Sigmoid colon (tissue), 3 donors: Measurements from ENCODE around the gene PKHD1.

ENCODE experiments used
- CTCF ChIP-seq, 4 experiments: fragments of 450-650 bp in 3 of 4; fragments of 200-600 bp in 1 of 4; IDR thresholded peaks; one replicate each; pipeline ENCODE4 v1.5.1; 2016 to 2019; ENCODE audit warnings: antibody characterized with exemption in 4 of 4, mild to moderate bottlenecking in 3 of 4, moderate library complexity in 2 of 4
- POLR2A ChIP-seq, 2 donors: fragments of 450-650 bp; IDR thresholded peaks; one replicate each; pipeline ENCODE4 v1.6.1; 2016; ENCODE audit warnings: antibody characterized with exemption in 2 of 2, mild to moderate bottlenecking in 2 of 2, moderate library complexity in 2 of 2

- TF ChIP-seq CTCF (IDR thresholded peaks at IDR 0.05), result no peak
- no peak for TF ChIP-seq POLR2A (IDR thresholded peaks at IDR 0.05)
Measured at GRCh38 chr6:52109171-52109571, 21.8 kb upstream of the PKHD1 start.
